ENCODE results near the gene ZNF417. TPM values are rescaled to one million over a fixed set of nuclear protein-coding genes. Genes with fewer than 3 reads are reported as not detected.

Gene ZNF417
- total RNA-seq, 1 experiment from 2014 or later: 22.2 TPM

DNA sequence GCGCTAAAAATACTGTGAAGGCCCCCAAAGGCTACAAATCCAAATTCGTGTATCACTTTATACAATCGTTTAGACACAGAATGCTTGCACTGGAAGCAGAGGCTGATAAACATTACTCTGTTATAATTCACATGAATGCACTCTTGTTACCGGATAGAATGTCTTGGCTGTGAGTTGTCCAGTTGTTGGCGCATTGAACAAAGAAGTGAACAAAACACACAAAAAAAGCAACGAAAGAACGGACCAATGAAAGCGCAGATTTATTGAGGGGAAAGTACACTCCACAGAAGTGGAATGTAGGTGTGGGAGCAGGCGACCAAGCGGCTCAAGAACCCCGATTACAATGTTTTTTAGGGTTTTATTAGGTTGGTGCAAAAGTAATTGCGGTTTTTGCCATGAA is 19.3 kb upstream of the ZNF417 start:
- H3K36me3 Mint-ChIP-seq (ENCODE audit: insufficient read depth in 1 of 3, low read depth in 3 of 3): peaks cover 50 to 70% (median 67%) of the 10 kb centered on the region in 3 experiments

More for the DNA sequence above, 19.3 kb upstream of the ZNF417 start:
- peaks cover 11% of the 10 kb centered on the region for H3K79me1 ChIP-seq (ENCODE audit: insufficient read depth, low read depth, low read length, poor library complexity, severe bottlenecking)
- H4K8ac ChIP-seq (replicated peaks; ENCODE audit: insufficient read length, low read depth, low read length): no peak overlapping the region
- H4K20me1 ChIP-seq (ENCODE audit: control insufficient read depth, insufficient read depth, insufficient read length): no peaks in the 10 kb centered on the region
- no peak overlapping the region for H3K27ac ChIP-seq (ENCODE audit: insufficient read length, low read depth, low read length)
- H2AFZ ChIP-seq (ENCODE audit: low read length): no peak overlapping the region
- no peak overlapping the region for H3T11ph ChIP-seq (ENCODE audit: low read length)
- H2BK20ac ChIP-seq (ENCODE audit: low read depth, low read length, poor library complexity, severe bottlenecking): no peak overlapping the region
- H3K18ac ChIP-seq (ENCODE audit: insufficient read length, low read depth, low read length): no peak overlapping the region
- H2AK5ac ChIP-seq (ENCODE audit: insufficient read length, low read length): no peak overlapping the region
- no CpG with 5 or more reads among the region's 12 CpGs for WGBS (ENCODE audit: extremely low coverage, insufficient read length, low lambda C conversion rate)
- no peak overlapping the region for H3K4ac ChIP-seq (ENCODE audit: low read depth, low read length)
- H4K5ac ChIP-seq (ENCODE audit: insufficient read length, low read depth, low read length): no peak overlapping the region
- H2BK12ac ChIP-seq (ENCODE audit: insufficient read length, low read depth, low read length): no peak overlapping the region
- Mint-ChIP-seq H3K27ac (peak overlapping the region in 1 of 3 experiments; percentile 2; a peak in 1 of 7 replicates), H3K4me3 (peak overlapping the region; percentile 99 to 100; a peak in 3 of 5 replicates), H3K27me3 (ENCODE audit: low read depth) (no peaks in the 10 kb centered on the region; the same call in 1 of the 2 replicates), H3K4me1 (peaks cover 7 to 17% of the 10 kb centered on the region in 2 experiments; a peak in 3 of 4 replicates), H3K9me3 (peaks cover 17 to 49% of the 10 kb centered on the region in 2 experiments)
- no peaks in the 10 kb centered on the region for H3K9me3 ChIP-seq (ENCODE audit: control insufficient read depth, low read depth, low read length)
- no peak overlapping the region for H3K23ac ChIP-seq (ENCODE audit: insufficient read length, low read depth, low read length)
- no peak overlapping the region for H3K4me2 ChIP-seq (ENCODE audit: insufficient read depth, insufficient read length, low read length)
- H3K56ac ChIP-seq (ENCODE audit: insufficient read length, low read depth, low read length): no peak overlapping the region
- H3K23me2 ChIP-seq (ENCODE audit: insufficient read length, low read depth, low read length, poor library complexity, severe bottlenecking): peaks cover 6% of the 10 kb centered on the region
- H3K4me1 ChIP-seq (ENCODE audit: insufficient read depth, low read length): no peaks in the 10 kb centered on the region
- H3K14ac ChIP-seq (ENCODE audit: insufficient read depth, low read length): no peak overlapping the region
- H3K27me3 ChIP-seq (ENCODE audit: insufficient read depth, low read length): no peaks in the 10 kb centered on the region
- no peak overlapping the region for H2BK15ac ChIP-seq (ENCODE audit: low read depth, low read length)
- no peak overlapping the region for H2BK5ac ChIP-seq (ENCODE audit: insufficient read length, low read length)
- no peak overlapping the region for H4K91ac ChIP-seq (ENCODE audit: insufficient read length, low read depth, low read length)
- H2BK120ac ChIP-seq (ENCODE audit: low read depth, low read length, poor library complexity, severe bottlenecking): no peak overlapping the region
- TF ChIP-seq, protein P1, sequence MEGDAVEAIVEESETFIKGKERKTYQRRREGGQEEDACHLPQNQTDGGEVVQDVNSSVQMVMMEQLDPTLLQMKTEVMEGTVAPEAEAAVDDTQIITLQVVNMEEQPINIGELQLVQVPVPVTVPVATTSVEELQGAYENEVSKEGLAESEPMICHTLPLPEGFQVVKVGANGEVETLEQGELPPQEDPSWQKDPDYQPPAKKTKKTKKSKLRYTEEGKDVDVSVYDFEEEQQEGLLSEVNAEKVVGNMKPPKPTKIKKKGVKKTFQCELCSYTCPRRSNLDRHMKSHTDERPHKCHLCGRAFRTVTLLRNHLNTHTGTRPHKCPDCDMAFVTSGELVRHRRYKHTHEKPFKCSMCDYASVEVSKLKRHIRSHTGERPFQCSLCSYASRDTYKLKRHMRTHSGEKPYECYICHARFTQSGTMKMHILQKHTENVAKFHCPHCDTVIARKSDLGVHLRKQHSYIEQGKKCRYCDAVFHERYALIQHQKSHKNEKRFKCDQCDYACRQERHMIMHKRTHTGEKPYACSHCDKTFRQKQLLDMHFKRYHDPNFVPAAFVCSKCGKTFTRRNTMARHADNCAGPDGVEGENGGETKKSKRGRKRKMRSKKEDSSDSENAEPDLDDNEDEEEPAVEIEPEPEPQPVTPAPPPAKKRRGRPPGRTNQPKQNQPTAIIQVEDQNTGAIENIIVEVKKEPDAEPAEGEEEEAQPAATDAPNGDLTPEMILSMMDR (conservative IDR thresholded peaks at IDR 0.05): no peak
- peaks cover 6% of the 10 kb centered on the region; the same call in 1 of the 2 replicates for H3K79me2 ChIP-seq (ENCODE audit: insufficient read depth, low read length)
- H3K9ac ChIP-seq (ENCODE audit: extremely low read depth, insufficient read length, low read length): no peak overlapping the region
- no peak for DNase-seq

Data from H9 (cell line).